Germinal center (tissue), 1 donor: ENCODE data around the gene QSOX2.

ENCODE experiments used
- DNase-seq: peaks from one replicate; pipeline ENCODE4 v3.0.0; 2012; ENCODE audit warnings: mixed read lengths, low spot score

Gene QSOX2

DNA sequence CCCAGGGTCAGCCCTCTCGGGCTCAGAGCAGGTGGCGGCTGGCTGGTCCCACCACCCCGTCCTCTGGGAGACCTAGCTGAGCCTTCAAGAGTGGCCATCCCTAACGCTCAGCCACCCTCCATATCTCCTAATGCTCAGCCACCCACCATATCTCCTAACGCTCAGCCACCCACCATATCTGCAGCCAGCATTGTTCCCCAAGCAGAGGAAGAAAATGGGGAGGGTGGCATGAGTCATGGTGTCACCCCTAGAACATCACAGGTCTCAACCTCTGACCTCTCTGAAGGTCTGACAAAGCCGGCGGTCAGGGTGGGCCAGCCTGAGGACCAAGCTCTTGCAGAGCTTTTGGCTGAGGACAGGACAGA, 55.4 kb downstream of the QSOX2 start:
- DNase-seq: no peak

DNA sequence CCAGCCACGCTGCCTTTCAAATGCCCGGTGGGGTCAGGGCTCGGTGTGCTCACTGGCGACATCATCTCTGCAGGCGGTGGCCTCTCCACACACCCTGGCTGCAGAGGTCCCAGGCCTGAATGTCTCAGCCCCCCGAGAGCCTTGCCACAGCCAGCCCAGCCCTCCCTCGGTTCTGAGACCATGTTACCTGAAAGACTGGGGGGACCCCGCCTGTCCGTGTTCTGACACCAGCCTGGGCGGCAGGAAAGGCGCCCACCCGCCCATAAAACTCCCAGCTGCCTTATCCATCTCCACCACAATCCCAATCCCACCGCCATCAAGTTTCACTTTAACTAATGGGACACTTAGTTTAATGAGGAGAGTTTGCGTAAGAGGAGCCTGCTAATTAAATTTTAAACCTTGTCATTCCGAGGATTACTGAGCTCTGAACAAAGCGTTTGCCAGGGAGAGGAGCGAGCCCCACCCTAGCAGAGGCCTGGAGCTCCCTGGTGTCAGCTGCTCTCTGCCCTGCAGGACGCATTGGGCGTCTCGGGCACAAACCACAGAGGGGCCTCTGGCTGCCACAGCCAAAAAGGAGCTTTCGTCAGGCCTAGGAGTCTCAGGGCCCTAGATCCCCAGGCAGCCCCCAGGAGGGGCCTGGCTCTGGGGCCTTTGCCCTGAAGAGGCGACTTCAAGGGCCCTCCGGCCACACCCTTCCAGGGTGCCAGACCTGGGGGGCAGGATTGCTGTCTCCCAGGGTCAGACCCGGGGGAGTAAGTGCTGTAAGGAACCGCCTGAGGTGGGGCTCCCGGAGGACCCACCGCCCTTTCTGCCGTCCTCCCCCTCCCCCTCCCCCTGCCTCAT, 56.0 kb downstream of the QSOX2 start:
- DNase-seq: no peak

DNA sequence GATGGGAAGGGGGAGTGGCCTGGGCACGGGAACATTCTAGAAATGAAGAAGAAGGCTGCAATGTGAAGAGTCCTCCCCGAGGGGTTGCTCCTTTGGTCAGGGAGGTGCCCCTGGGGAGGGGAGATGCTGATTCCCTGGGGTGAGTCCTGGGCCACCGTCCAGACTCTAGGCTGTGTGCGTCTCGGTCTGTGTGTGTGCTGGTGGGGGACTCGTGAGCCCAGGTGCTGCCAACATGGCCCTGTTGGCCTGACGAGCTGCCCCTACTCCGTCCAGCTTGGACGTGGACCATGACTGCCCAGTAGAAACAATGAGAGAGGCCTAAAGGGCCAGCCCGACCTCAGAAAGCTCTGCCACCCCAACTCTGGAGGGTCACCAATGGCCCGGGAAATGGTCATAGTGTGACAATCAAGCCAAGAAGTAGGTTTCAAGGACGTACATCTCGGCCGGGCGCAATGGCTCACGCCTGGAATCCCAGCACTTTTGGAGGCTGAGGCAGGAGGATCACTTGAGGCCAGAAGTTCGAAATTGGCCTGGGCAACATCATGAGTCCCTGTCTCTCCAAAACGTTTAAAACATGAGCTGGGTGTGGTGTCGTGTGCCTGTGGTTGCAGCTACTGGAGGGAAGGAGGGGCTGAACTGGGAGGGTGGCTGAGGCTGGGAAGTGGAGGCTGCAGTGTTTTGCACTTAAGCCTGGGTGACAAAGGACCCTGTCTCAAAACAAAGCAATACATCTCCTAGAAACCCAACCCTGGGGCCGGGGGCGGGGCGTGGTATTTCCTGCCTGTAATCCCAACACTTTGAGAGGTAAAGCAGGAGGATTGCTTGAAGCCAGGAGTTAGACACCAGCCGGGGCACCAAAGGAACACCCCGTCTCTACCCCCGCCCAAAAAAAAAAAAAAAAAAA, 57.7 kb downstream of the QSOX2 start:
- DNase-seq: no peak

DNA sequence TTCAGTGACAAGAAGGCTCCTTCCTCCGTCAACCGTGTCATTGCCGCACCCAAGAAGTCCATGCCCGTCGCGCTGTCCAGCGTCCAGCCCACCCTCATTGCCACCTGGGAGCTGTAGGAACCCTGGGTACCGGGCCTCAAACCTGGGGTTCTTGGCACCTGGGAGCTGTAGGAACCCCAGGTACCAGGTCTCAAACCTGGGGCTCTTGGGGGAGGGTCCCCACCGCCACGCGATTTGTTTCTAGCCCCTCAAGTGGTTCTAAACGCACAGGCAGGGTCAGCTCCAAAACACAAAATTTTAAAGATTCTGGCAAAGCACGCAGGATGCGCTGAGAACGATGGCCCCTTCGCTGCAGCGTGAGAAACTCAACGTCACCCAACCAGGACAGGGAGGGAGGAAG, 58.4 kb downstream of the QSOX2 start:
- no peak for DNase-seq

DNA sequence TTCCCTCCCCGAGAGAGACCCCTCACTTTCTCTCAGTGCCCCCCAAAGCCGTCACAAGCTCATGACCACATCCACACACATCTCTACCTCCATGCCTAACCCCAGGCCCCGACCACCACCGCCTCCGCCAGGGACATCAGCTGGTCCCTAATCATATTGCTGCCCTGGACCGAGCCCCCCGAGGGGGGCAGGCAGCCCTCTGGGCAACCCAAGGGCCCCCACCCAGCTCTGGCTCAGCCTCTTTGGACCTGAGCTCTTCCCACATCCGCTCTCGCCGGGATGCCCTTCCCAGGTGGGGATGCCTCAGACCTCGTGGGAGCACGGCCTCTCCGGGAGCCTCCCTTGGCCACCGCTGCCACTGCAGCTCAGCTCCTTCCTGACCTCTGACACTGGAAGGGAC, 59.2 kb downstream of the QSOX2 start:
- DNase-seq: no peak

DNA sequence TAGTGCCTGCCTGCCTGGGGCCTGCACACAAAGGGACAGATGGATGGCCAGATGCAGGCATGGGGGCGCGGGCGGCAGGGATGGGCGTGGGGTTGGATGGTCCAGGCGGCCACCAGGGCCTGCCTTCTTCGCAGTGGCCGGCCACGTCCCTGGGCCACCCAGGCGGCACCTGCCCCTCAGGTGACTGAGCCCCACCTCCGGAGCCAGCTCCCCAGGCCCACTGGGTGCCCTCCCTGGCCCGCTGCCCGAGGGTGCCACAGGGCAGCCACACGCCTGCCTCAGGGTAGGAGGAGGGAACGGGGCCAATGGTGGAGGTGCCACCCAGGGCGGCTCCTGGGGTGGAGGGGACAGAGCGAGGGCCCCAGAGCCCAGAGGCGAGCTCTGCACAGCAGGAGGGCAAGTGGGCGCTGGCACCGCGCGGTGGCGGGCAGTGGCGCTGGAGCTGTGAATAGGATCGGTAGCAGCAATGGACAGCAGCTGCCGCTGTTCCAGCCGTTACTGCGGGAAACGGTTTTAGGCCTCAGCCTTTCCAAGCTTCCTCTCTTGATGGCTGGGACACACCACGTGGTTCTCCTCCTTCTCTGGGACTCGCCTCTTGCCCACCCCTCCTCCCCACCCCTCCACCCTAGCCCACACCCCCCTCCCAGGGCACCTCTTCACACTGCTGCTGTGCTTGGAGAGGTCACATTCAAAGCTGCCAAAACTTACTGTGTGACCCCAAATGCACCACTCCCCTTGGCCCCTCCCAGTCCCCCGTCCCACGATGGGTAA, 59.8 kb downstream of the QSOX2 start:
- DNase-seq: no peak

DNA sequence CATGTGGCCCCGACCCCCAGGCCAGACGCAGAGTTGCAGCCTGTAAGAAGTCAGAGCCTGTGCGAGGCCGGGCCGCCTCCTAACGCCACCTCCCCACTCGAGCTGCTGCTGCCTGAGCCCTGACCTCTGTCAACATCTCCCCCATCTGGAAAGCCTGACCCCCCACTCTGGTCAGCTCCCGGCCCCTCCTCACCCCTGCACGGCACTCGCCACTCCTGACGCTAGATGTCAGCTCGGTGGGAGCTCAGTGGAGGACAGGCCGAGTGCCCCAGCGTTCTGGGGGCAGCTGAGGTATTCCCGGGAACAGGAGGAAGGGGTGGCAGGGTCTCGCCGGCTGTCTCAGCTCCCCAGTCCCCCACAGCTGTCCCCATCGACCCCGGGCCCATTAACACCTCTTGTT, 60.5 kb downstream of the QSOX2 start:
- DNase-seq: no peak

DNA sequence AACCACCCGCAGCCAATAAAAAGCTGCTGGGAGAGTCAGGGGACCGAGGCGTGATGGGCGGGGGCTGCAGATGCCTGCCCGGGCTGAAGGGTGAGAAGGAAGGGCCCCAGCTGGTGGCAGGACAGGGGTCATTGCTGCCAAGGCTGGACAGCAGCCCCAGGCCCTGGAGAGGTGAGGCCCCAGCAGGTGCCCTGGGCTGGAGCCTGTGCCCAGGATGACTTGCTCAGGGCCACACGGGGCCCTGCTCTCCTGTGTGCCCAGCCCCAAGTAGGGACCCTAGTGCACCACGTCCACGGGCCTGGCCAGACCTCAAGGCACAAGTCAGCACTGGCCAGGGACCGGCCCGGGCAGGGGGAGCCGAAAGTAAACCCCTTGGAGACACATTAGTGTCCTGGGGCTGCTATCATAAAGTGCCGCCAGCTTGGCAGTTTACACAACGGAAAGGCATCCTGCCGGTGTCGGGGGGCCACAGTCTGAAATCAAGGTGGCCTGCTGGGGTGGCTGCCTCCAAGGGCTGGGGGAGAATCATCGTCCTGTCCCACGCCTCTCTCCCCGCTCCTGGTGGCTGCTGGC, 62.7 kb downstream of the QSOX2 start:
- DNase-seq: no peak

DNA sequence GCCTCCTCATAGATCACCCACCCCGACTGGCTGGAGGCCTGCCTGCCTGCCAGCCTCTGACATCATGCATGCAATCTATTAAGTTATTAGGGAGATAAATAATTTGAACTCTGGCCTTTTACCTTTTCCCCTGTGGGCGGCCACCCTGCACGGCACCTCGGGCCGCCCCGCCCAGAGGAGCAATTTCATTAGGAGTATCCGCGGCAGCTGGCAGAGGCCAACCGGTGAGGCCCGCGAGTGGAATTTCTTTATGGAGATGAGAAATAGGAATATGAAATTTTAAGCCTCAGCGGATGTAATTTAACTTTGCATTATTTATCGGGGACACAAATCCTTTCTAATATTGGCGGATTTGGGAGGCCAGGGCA, 63.2 kb downstream of the QSOX2 start:
- DNase-seq: no peak

DNA sequence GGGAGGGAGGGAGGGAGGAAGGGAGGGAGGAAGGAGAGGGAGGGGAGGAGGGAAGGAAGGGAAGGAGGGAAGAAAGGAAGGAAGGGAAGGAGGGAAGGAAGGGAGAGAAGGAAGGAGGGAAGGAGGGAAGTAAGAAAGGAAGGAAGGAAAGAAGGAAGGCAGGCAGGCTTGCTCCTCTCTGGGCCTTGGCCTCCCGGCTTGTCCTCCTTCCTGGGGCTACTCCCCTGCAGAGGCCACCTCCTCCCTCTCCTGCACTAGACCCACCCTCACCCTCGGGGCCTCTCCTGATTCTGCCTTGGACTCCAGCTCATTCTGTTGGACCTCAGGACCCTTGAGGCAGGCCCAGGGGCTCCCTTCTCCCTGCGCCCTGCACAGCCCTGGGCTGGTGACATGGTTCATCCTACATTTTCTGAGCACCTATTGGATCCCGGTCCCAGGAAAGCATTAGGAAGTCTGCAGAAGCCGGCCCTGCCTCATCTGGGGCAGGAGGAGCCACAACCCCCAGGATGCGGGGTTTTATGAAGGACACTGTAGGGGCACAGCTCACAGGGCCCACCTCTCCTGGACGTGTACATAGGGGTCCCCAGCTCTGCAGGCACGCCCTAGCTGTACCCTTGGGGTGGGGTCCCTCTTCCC, 63.7 kb downstream of the QSOX2 start:
- DNase-seq: no peak

DNA sequence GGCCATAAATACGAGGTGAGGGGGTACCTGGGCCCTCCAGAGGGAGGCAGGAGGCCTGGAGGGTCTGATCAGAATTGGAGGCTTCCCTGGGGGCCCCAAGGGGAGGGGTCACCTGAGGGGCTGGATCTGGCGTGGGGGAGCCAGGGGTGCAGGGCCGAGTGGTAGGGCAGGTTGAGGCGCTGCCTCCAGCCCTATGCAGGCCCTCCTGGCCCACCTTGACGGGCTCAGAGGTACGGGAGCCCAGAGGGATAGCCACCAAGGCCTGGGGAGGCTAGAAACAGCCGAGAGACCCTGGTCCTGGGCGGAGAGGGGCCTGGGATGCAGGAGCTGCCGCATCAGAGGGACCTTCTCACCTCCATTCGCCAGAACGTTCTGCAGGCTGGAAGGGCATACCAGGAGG, 65.0 kb downstream of the QSOX2 start:
- DNase-seq: no peak

DNA sequence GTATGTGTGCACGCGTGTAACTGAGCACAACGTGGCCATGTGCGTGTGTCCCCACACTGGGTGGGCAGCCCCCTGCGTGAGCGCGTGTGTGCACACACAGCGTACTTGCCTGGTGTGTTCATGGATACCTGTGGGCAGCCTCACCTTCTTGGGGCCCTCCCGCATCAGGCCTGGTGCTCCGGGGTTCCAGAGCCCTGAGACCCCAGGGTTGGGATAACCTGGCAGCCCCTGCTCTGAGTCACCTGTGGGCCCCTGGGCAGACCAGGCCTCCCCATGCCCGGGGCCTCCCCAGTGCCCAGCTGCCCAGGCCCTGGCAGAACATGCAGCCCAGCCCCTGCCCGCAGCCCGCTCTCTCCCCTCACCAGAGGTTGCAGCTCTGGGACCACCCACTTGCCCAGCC, 65.9 kb downstream of the QSOX2 start:
- no peak for DNase-seq

DNA sequence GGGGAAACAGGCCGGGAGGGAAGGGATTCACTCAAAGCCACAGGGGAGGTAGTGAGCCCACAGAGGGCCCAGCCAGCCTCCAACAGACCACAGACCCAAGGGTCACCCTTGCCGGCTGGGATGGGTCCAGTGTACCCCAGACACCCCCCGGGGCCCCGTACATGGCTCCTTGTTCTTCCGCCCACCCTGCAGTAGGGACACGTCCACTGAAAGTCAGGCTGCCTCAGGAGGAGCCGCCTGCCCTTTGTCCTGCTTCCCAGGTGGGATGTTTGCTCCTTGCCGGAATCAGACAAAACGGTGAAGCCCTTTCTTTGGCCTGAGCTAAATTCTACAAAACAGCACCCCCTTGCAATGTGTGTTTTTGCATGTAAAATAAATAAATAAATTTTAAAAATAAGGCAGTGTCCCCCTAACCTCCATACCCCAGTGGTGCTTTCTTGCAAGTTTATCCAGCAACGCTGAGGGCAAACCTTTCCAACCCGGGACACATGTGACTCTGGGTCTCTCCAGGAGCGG, 66.5 kb downstream of the QSOX2 start:
- DNase-seq: no peak

DNA sequence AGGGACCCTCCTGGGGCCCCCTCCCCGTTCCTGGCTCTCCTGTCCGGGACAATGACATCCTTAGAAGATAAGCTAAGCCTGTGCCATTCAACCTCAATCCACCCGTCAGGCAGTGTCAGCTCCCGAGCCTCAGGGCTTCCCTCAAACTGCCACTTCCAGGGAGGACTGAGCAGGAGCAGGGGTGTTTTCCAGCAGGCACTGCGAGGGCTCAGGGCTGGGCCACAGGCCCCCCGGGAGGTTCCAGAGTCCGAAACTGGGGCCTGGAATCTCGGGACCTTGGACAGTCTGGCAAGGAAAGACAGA, 66.9 kb downstream of the QSOX2 start:
- no peak for DNase-seq

DNA sequence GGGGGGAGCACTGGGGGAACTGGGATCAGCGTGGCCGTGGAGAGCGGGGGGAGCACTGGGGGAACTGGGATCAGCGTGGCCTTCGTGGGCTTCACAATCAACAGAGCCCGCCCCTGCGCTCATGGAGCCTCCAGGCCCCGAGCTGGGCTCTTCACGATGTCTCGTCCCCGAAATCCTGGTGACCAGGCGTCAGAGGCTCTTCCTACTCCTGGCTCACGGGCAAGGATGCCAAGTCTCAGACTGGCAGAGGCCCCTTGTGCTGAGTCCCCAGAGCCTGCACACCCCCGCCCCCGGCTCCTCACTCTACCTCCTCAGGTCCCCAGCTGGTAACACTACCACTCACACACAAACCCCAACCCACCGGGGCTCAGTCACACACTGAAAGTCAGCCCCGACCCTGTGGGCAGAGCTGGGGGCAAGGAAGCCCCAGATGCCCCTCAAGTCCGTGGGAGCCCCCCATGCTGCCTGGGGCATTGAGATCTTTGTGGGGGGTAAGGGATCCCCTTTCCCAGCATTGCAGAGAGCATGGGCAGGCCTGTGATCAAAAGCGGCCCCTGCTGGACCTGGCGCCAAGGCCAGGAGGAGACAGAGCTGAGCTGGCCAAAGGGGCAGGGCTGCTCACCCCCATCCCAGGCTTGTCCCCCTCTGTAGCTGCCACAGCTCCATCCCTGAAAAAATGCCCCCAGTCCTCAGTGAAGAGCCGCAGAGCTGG, 67.4 kb downstream of the QSOX2 start:
- DNase-seq: no peak

DNA sequence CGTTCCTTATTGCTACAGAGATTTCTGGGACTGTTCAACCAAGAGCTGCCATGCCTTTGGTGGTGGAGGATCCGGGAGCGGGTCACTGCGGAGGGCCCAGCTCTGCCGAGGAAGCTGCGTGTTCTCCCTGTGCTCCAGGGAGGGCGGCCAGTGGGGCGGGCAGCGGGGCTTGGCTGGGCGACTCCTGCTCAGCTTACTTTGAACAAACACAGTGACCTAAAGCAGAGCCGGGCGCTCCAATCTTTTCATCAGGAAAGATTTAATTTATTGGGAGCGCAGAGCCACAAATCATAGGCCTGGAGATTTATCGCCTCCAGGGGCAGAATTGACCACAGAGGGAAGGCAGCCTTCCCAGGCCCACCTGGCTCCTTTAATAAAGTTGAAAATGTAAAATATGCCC, 68.4 kb downstream of the QSOX2 start:
- DNase-seq: no peak

DNA sequence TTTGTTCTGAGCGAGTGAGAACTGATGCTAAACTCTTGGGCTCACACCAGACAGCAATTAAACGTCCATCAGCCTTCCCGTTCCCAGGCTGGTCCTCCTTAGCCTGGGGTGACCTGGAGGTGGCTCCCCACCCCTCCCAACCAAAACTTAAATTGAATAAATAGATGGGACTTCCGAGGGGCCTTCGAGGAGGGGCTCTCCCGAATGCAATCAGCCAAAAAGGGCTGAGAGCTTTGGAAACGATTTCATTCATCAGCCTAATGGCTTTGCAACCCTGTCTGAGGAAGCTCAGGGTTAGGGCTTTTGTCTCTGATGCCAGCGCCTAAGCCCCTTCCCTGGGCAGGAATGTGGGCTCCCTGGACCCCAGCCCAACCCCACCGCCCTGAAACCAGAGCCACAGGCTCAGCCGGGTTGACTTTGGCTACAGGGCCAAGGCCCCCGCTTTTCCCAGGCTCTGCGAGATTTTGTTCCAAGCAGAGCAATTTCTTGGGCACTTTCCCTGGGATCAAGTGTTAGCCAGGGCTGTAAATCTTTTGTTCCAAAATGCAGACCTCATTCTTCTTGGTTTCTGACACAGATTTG, 69.9 kb downstream of the QSOX2 start:
- DNase-seq: no peak

DNA sequence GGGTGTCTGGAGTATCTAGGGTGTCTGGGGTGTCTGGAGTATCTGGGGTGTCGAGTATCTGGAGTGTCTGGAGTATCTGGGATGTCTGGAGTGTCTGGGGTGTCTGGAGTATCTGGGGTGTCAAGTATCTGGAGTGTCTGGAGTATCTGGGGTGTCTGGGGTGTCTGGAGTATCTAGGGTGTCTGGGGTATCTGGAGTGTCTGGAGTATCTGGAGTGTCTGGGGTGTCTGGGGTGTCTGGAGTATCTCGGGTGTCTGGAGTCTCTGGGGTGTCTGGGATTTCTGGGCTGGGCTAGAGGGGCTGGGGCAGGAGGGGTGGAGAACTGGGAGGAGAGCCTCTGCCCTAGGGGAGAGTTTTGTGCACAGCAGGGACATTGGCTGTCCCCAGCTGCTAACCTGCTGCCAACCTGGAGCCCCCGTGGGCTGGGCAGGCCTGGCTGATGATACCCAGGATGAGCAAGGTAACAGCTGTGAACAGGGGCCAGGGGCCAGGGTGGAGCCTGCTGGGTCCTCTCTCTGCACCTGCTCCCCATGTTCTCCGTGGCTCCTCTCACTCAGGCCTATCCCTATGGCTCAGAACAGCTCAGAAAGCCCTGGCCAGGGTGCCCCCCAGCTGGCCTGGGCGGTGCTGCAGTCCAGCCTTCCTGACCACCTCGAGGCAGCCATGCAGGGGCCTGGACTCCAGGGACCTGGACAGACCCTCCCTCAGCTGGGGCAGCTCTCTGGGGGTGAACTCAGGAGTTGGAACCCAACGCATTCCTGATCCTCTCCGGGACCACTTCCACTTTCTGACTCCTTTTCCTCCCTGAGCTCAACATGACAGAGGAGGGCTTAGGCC, 70.6 kb downstream of the QSOX2 start:
- DNase-seq: no peak

DNA sequence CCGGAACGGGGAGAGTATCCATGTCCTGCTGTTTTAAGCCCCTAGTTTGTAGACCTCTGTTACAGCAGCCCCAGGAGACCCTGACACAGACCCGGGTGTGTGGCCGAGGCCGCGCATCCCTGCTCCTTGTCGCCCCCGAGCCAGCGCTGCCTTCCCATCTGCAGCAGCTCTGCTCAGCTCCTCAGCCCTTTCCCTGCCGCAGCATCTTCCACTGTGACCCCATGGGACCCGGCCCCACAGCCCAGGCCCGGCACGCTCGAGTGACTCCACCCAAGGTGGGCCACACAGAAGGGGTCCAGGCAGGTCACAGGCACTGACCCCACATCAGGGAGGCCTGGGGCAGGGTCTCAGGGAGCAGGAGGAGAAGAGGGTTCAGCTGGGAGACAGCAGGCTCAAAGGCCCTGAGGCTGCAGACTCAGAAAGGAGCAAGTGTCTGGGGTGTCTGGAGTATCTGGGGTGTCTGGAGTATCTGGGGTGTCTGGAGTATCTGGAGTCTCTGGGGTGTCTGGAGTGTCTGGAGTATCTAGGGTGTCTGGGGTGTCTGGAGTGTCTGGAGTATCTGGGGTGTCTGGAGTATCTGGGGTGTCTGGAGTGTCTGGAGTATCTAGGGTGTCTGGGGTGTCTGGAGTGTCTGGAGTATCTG, 71.8 kb downstream of the QSOX2 start:
- DNase-seq: no peak
